Mesangial cell (primary cell): ENCODE measurements around the gene ST6GAL1. TPM values are rescaled to one million over a fixed set of nuclear protein-coding genes. Genes with fewer than 3 reads are reported as not detected.

Experiments used
- total RNA-seq: library from RNA; depleted of rRNA; stranded (reverse); fragments of >200 nt; gene quantifications from 2 replicates; pipeline ENCODE4 v1.2.3, GENCODE V29; 2015

Gene ST6GAL1, protein sequence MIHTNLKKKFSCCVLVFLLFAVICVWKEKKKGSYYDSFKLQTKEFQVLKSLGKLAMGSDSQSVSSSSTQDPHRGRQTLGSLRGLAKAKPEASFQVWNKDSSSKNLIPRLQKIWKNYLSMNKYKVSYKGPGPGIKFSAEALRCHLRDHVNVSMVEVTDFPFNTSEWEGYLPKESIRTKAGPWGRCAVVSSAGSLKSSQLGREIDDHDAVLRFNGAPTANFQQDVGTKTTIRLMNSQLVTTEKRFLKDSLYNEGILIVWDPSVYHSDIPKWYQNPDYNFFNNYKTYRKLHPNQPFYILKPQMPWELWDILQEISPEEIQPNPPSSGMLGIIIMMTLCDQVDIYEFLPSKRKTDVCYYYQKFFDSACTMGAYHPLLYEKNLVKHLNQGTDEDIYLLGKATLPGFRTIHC
- 22.7 and 48.6 TPM in 2 replicates for total RNA-seq

DNA sequence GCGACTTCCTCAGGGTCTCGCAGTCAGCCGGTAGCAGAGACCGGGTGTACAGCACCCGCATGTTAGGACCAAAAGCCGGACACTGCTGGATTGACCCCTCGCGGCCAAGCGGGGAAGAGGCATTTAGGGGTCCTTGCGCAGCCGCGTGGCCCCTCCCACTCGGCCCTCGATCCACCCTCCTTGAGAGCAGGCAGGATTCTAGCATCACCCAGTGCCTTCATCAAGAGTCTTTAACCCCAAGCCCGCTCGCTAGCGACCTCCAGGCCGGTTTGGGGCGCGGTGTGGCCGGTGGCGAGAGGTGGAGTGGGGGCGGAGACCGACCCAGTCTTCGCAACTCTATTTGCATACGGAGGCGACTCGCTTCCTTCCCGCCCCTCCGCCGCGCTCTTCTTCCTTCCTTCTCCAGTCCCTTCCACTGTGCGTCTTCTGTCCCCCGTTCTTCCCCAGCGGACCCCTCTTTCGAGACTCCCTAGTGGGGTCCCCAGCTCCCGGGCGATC, at the start of gene ST6GAL1:
ST6GAL1 (plus strand) TSS at position 384 of the 498 bp plus-strand sequence. CDS start 112,178 bp downstream, outside the sequence.

Other genes starting within 250 kb of the ST6GAL1 start
- gene KNG1, start 213.2 kb upstream of the ST6GAL1 start, total RNA-seq = not detected in 2 replicates
- 110 and 233 TPM in 2 replicates for gene EIF4A2, start 146.9 kb upstream of the ST6GAL1 start, total RNA-seq
- 7.5 and 49.0 TPM in 2 replicates for gene RFC4, start 124.0 kb upstream of the ST6GAL1 start, total RNA-seq
- not detected in 2 replicates for gene ADIPOQ, start 87.8 kb upstream of the ST6GAL1 start, total RNA-seq
- 19.0 and 45.8 TPM in 2 replicates for gene RPL39L, start 209.0 kb downstream of the ST6GAL1 start, total RNA-seq